GM23338 (cell line): Measurements from ENCODE around the gene SLX4IP. TPM values are rescaled to one million over a fixed set of nuclear protein-coding genes. Genes with fewer than 3 reads are reported as not detected.

Experiments
- ATAC-seq: fragments of 200-7000 bp; cut with Tn5 transposase; 3 replicates; pipeline ENCODE4 v1.9.1; 2020
- DNase-seq: peaks from one replicate; pipeline ENCODE4 v3.0.0-alpha.2; 2015; ENCODE audit warnings: low spot score
- H2AFZ ChIP-seq: fragments of 200-600 bp; sonication (generic); 2 replicates; pipeline ENCODE4 v1.8.0; 2016; ENCODE audit warnings: antibody characterized with exemption, mild to moderate bottlenecking, moderate library complexity
- H3F3A ChIP-seq: fragments of 200-600 bp; sonication (generic); replicated peaks from 2 replicates; pipeline ENCODE4 v1.8.0; 2017; ENCODE audit warnings: antibody characterized with exemption, mixed run types, low read depth
- H3K27ac ChIP-seq: fragments of 200-600 bp; sonication (generic); 2 replicates; pipeline ENCODE4 v1.6.1; 2016; ENCODE audit warnings: low read depth
- H3K27me3 ChIP-seq: fragments of 200-600 bp; sonication (generic); 2 replicates; pipeline ENCODE4 v1.8.0; 2016; ENCODE audit warnings: mild to moderate bottlenecking, mixed run types, moderate library complexity; ENCODE audit not compliant: insufficient read depth
- H3K36me3 ChIP-seq: fragments of 200-600 bp; sonication (generic); 2 replicates; pipeline ENCODE4 v1.8.0; 2016; ENCODE audit warnings: mild to moderate bottlenecking; ENCODE audit not compliant: insufficient read depth
- H3K4me1 ChIP-seq: fragments of 200-600 bp; sonication (generic); 2 replicates; pipeline ENCODE4 v1.8.0; 2016; ENCODE audit warnings: mild to moderate bottlenecking, moderate library complexity; ENCODE audit not compliant: insufficient read depth
- H3K4me2 ChIP-seq: fragments of 200-600 bp; sonication (generic); 2 replicates; pipeline ENCODE4 v1.7.1; 2017; ENCODE audit warnings: mixed run types
- H3K4me3 ChIP-seq: fragments of 200-600 bp; sonication (generic); 2 replicates; pipeline ENCODE4 v1.6.1; 2016; ENCODE audit warnings: mixed run types
- H3K79me2 ChIP-seq: fragments of 200-600 bp; sonication (generic); replicated peaks from 2 replicates; pipeline ENCODE4 v1.8.0; 2017; ENCODE audit warnings: mild to moderate bottlenecking; ENCODE audit not compliant: insufficient read depth
- H3K9me2 ChIP-seq: fragments of 200-600 bp; sonication (generic); 2 replicates; pipeline ENCODE4 v1.8.0; 2017; ENCODE audit not compliant: insufficient read depth
- H4K20me1 ChIP-seq: fragments of 200-600 bp; sonication (generic); replicated peaks from 2 replicates; pipeline ENCODE4 v1.8.0; 2017; ENCODE audit warnings: mild to moderate bottlenecking; ENCODE audit not compliant: insufficient read depth
- H3K27ac Mint-ChIP-seq: 2 replicates; pipeline ENCODE4 v1.8.0; 2020; ENCODE audit warnings: inconsistent platforms, mild to moderate bottlenecking, moderate library complexity, mixed read lengths
- H3K27me3 Mint-ChIP-seq: 3 replicates; pipeline ENCODE4 v1.8.0; 2022; ENCODE audit warnings: low read depth, mild to moderate bottlenecking, moderate library complexity, mixed read lengths, inconsistent platforms; ENCODE audit not compliant: insufficient read depth, poor library complexity
- H3K36me3 Mint-ChIP-seq: 3 replicates; pipeline ENCODE4 v1.8.0; 2021; ENCODE audit warnings: low read depth, mild to moderate bottlenecking, inconsistent platforms, moderate library complexity, mixed read lengths
- H3K4me1 Mint-ChIP-seq: 3 replicates; pipeline ENCODE4 v1.8.0; 2020; ENCODE audit warnings: mild to moderate bottlenecking, inconsistent platforms, mixed read lengths
- H3K4me3 Mint-ChIP-seq: 3 replicates; pipeline ENCODE4 v1.8.0; 2021; ENCODE audit warnings: moderate library complexity, mild to moderate bottlenecking, inconsistent platforms, mixed read lengths
- H3K9me3 Mint-ChIP-seq: 3 replicates; pipeline ENCODE4 v1.8.0; 2020; ENCODE audit warnings: moderate library complexity, mild to moderate bottlenecking, inconsistent platforms, mixed read lengths
- CREB1 ChIP-seq: fragments of 250-450 bp; sonication (Bioruptor Pico); IDR thresholded peaks from 2 replicates; pipeline ENCODE4 v1.5.0; 2020; ENCODE audit warnings: low read depth, mild to moderate bottlenecking, moderate library complexity
- CTCF ChIP-seq, 2 experiments: fragments of 200-600 bp in 1 of 2; sonication (generic) in 1 of 2; conservative IDR thresholded peaks; 2 replicates each; pipeline versions ENCODE4 v1.5.1 to v1.6.1; 2016 to 2017; ENCODE audit warnings: antibody characterized with exemption in 2 of 2, low read depth in 2 of 2, mild to moderate bottlenecking in 2 of 2, moderate library complexity in 1 of 2
- ETS1 ChIP-seq: IDR thresholded peaks from 2 replicates; pipeline ENCODE4 v1.6.1; 2016; ENCODE audit warnings: antibody characterized with exemption
- EZH2 ChIP-seq: fragments of 200-600 bp; sonication (generic); IDR thresholded peaks from one replicate; pipeline ENCODE4 v1.8.0; 2017; ENCODE audit warnings: antibody characterized with exemption, mild to moderate bottlenecking, low read depth; ENCODE audit not compliant: unreplicated experiment
- EZH2phosphoT487 ChIP-seq: fragments of 200-600 bp; sonication (generic); IDR thresholded peaks from one replicate; pipeline ENCODE4 v1.8.1; 2018; ENCODE audit warnings: antibody characterized with exemption; ENCODE audit not compliant: unreplicated experiment
- JUNB ChIP-seq: IDR thresholded peaks from one replicate; pipeline ENCODE4 v1.6.1; 2016; ENCODE audit warnings: antibody characterized with exemption; ENCODE audit not compliant: unreplicated experiment
- NANOG ChIP-seq: IDR thresholded peaks from 2 replicates; pipeline ENCODE4 v1.6.1; 2016; ENCODE audit warnings: antibody characterized with exemption, borderline replicate concordance
- REST ChIP-seq: IDR thresholded peaks from one replicate; pipeline ENCODE4 v1.6.1; 2018; ENCODE audit warnings: antibody characterized with exemption; ENCODE audit not compliant: unreplicated experiment
- ZNF114 ChIP-seq: fragments of 250-450 bp; sonication (Bioruptor Pico); IDR thresholded peaks from 2 replicates; pipeline ENCODE4 v1.5.0; 2020; ENCODE audit warnings: mild to moderate bottlenecking, moderate library complexity
- ZNF331 ChIP-seq: fragments of 250-450 bp; sonication (Bioruptor Pico); IDR thresholded peaks from 2 replicates; pipeline ENCODE4 v1.5.0; 2020; ENCODE audit warnings: low read depth, mild to moderate bottlenecking, moderate library complexity
- polyA plus RNA-seq: library from polyadenylated mRNA; unstranded; fragments of >200 nt; fragmentation: Nextera tagmentation; extraction: Ambion mirVana; gene quantifications from 2 replicates; pipeline ENCODE4 v1.2.1, GENCODE V29; 2016
- total RNA-seq: library from RNA; depleted of rRNA; stranded (reverse); fragments of >200 nt; shearing (Covaris generic); gene quantifications from 2 replicates; pipeline ENCODE4 v1.2.3, GENCODE V29; 2014

SLX4IP gene
- total and polyA plus RNA-seq, 2 experiments from 2014 or later: 9.1 to 9.8 TPM

GRCh38 chr20:10554285-10554684 is 119.2 kb downstream of the SLX4IP start (continued):
- no peak for TF ChIP-seq CTCF (conservative IDR thresholded peaks at IDR 0.05; ENCODE audit: low read depth in 2 of 2)
- TF ChIP-seq ETS1: no peak
- no peak for TF ChIP-seq NANOG
- no peak for TF ChIP-seq EZH2phosphoT487
- TF ChIP-seq CREB1 (CRISPR knock-in tag): no peak
- TF ChIP-seq ZNF331: no peak

GRCh38 chr20:10555393-10555792 is 120.3 kb downstream of the SLX4IP start:
- Mint-ChIP-seq H3K27ac (no peak overlapping the region), H3K36me3 (no peaks in the 10 kb centered on the region), H3K9me3 (no peaks in the 10 kb centered on the region), H3K4me3 (no peak overlapping the region), H3K4me1 (peaks cover 69% of the 10 kb centered on the region), H3K27me3 (peaks cover 2% of the 10 kb centered on the region)
- DNase-seq (no peak), ATAC-seq (no peak)
- TF ChIP-seq NANOG (no peak), REST (no peak)
- peaks cover 47% of the 10 kb centered on the region for H3K4me1 ChIP-seq
- H3K4me2 ChIP-seq: no peak overlapping the region
- H3F3A ChIP-seq: no peaks in the 10 kb centered on the region
- H3K79me2 ChIP-seq: no peaks in the 10 kb centered on the region; the same call in 1 of the 2 replicates
- H2AFZ ChIP-seq: no peak overlapping the region
- no peaks in the 10 kb centered on the region for H3K27me3 ChIP-seq
- H4K20me1 ChIP-seq: no peaks in the 10 kb centered on the region
- no peaks in the 10 kb centered on the region for H3K36me3 ChIP-seq
- no peak overlapping the region for H3K27ac ChIP-seq
- H3K4me3 ChIP-seq: no peak overlapping the region
- no peaks in the 10 kb centered on the region for H3K9me2 ChIP-seq

GRCh38 chr20:10555865-10556308 is 120.8 kb downstream of the SLX4IP start:
- Histone ChIP-seq H3K4me2 (no peak overlapping the region), H3K27me3 (no peaks in the 10 kb centered on the region), H3F3A (no peaks in the 10 kb centered on the region), H3K4me3 (no peak overlapping the region), H3K9me2 (no peaks in the 10 kb centered on the region), H3K36me3 (no peaks in the 10 kb centered on the region), H3K27ac (no peak overlapping the region), H3K4me1 (peaks cover 47% of the 10 kb centered on the region), H3K79me2 (no peaks in the 10 kb centered on the region; the same call in 1 of the 2 replicates), H4K20me1 (no peaks in the 10 kb centered on the region), H2AFZ (no peak overlapping the region)
- H3K27me3 Mint-ChIP-seq: peaks cover 2% of the 10 kb centered on the region
- H3K4me1 Mint-ChIP-seq: peaks cover 65% of the 10 kb centered on the region
- DNase-seq: no peak
- H3K9me3 Mint-ChIP-seq: no peaks in the 10 kb centered on the region
- H3K36me3 Mint-ChIP-seq: no peaks in the 10 kb centered on the region
- H3K4me3 Mint-ChIP-seq: no peak overlapping the region
- no peak overlapping the region for H3K27ac Mint-ChIP-seq
- no peak for ATAC-seq
- TF ChIP-seq ZNF331 (no peak), JUNB (no peak), ZNF114 (CRISPR knock-in tag) (no peak), EZH2 (no peak), NANOG (no peak), CREB1 (CRISPR knock-in tag) (no peak), ETS1 (no peak), CTCF (conservative IDR thresholded peaks at IDR 0.05; ENCODE audit: low read depth in 2 of 2) (no peak)
